GM12865 (cell line): Measurements from ENCODE around the gene SENP1.
"Not testable (repeated sequence)": the region's sequence is repeated elsewhere in the genome, so short reads cannot be mapped to it uniquely, and the experiment has no call there.

Experiments
- DNase-seq: peaks from one replicate; pipeline ENCODE4 v3.0.0; 2010; ENCODE audit warnings: low read depth
- H3K4me3 ChIP-seq: 2 replicates; pipeline ENCODE4 v1.5.1; 2011; ENCODE audit warnings: mild to moderate bottlenecking, low read depth, low read length, control low read depth
- CTCF ChIP-seq: IDR thresholded peaks from 2 replicates; pipeline ENCODE4 v1.5.1; 2011; ENCODE audit warnings: low read length, control low read depth, low read depth, inconsistent platforms; ENCODE audit not compliant: insufficient read depth; ENCODE audit errors: missing control alignments

SENP1 gene

GRCh38 chr12:48132826-48133225 is 26.9 kb upstream of the SENP1 start:
- DNase-seq: no peak
- no peak overlapping the region for H3K4me3 ChIP-seq
- no peak for TF ChIP-seq CTCF

GRCh38 chr12:48131517-48131916 is 25.6 kb upstream of the SENP1 start:
- no peak overlapping the region for H3K4me3 ChIP-seq
- DNase-seq: no peak
- TF ChIP-seq CTCF: no peak

GRCh38 chr12:48129376-48129775 is 23.5 kb upstream of the SENP1 start:
- no peak for DNase-seq
- no peak overlapping the region for H3K4me3 ChIP-seq
- no peak for TF ChIP-seq CTCF

- DNase-seq: no peak
- no peak overlapping the region for H3K4me3 ChIP-seq
- no peak for TF ChIP-seq CTCF
These were observed 22.9 kb upstream of the SENP1 start for GRCh38 chr12:48128800-48129199.

GRCh38 chr12:48126953-48127630 is 21.2 kb upstream of the SENP1 start:
- H3K4me3 ChIP-seq: no peak overlapping the region
- TF ChIP-seq CTCF: no peak
- DNase-seq: no peak

- H3K4me3 ChIP-seq: no peak overlapping the region
- DNase-seq: no peak
- no peak for TF ChIP-seq CTCF
These were observed 20.1 kb upstream of the SENP1 start for GRCh38 chr12:48125985-48126384.

- not testable (repeated sequence) for DNase-seq, H3K4me3 ChIP-seq
These were observed 19.7 kb upstream of the SENP1 start for GRCh38 chr12:48125542-48125941.
